Stimulated activated CD4-positive, alpha-beta T cell treated with anti-CD3 and anti-CD28 coated beads, Interleukin-15, amount 100 ng/mL, for 24 hours (primary cell): Measurements from ENCODE around the gene CD34.

Experiments used
- DNase-seq: peaks from one replicate; pipeline ENCODE4 v3.0.0-alpha.2; 2020

CD34 gene

GRCh38 chr1:207851696-207852095 lies 59.2 kb downstream of the CD34 start:
- no peak for DNase-seq

- DNase-seq = no peak
Observed at GRCh38 chr1:207850621-207851407, 60.1 kb downstream of the CD34 start.

GRCh38 chr1:207849646-207850045 lies 61.3 kb downstream of the CD34 start:
- DNase-seq = no peak

DNA sequence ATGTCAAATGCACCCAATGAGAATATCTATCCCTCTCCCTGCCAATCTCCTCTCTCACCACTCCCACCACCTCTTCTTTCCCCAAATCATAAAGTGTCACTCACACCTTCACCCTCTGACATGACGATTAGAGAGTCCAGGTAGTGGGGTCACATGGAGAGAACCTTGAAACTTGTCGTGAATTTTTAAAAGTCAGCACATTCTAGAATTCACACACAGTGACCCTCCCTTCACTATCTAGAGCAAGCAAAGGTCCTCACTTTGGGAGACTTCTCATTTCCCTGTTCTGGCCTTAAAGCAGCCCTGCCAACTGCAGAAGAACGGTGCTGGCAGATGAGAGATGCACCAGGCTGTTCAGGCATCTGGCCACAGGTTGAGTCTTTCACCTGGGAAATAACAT lies 61.9 kb downstream of the CD34 start:
- DNase-seq = no peak

DNA sequence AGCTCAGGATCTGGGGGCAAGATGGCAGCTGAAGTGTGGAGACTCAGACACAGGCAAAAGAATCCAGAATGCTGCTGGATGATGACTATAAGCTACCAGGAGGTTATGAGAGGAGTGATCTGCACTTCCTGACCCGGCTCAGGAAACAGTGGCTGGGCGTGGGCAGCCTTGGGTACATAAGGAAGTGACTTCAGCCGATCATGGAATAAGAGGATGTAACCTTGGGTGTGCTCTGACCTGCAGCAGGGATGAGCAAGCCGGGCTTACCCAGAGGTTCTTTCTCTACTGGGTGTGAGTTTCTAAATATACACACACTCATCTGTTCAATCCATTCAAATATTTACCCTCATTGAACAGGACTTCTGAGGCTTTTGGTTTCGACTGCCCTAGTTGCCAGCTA lies 62.7 kb downstream of the CD34 start:
- peak; percentile 75 for DNase-seq

- DNase-seq = no peak
Observed at GRCh38 chr1:207847116-207847515, 63.8 kb downstream of the CD34 start.

DNA sequence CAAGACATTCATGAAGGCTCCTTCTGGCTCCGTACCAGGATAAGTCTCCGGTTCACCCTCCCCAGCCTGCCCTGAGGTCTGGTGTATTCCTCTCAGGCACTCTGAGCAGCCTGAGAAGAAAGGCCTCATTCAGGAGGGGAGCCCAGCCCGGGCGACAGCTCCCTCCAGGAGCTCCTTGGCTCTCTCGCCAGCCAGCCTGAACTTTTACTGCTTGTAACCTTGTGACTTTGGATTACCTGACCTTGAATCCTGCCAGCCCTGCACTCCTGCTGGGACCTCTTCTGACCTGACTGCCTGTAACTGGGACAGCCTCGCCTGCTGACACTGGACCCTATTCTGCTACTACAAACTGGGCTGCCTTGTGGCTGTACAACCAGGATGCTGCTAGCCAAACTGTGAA lies 65.8 kb downstream of the CD34 start:
- no peak for DNase-seq

- DNase-seq = no peak
Observed at GRCh38 chr1:207844371-207844770, 66.6 kb downstream of the CD34 start.

DNA sequence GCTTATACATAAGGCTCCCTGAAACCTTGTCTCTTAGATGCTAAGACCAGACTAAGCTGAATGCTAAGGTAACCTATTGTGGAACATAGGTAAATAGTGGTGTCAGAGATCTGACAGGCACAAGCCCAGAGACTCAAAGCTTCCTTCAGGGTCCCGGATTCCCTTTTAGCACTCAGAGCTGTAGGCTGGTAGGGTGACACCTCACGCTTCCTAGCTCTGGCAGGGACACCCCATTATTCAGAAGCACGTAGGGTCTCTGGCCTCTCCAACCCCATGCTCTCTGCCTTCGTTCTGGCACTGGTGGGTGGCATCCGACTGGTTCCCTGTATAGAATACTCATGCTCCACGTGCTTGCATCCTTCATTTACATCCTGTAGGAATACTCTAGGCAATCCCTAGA lies 68.4 kb downstream of the CD34 start:
- DNase-seq = no peak

GRCh38 chr1:207841901-207842300 lies 69.0 kb downstream of the CD34 start:
- DNase-seq = no peak

DNA sequence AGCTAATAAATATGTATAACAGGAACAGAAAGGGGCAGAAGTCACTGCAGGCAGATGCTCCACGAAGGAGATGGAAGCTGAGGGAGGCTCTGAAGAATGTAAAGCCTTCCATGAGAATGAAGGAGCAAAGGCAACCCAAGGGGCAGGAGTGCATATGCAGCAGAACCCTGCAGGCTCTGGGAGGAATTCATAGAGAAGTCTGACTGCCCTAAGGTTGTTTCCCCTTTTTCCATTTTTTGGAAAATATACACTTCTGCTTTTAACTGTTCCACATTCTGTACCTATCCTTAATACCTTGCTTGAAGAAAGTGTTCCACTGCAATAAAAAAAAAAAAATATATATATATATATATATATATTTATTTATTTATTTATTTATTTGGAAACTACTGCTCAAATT lies 69.6 kb downstream of the CD34 start:
- DNase-seq = no peak

DNA sequence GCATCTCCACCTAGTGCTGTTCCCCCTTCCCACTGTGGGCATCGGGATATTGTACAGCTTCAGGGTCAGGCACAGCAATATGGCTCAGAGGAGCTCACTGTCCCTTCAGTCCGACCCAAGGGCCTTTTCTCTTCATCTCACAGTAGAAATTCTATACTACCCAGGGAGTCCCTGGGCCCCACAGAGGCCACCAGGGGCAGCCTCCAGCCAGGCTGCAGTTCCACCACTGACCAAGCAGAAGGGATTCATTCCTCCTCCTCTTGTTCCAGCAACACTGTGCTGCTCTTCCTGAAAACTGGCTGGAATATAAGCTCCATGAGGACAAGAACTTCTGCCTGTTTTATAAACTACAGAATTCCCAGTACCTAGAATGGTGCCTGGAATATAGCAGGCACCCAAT lies 70.5 kb downstream of the CD34 start:
- DNase-seq = no peak

GRCh38 chr1:207839083-207839413 lies 71.9 kb downstream of the CD34 start:
- no peak for DNase-seq

DNA sequence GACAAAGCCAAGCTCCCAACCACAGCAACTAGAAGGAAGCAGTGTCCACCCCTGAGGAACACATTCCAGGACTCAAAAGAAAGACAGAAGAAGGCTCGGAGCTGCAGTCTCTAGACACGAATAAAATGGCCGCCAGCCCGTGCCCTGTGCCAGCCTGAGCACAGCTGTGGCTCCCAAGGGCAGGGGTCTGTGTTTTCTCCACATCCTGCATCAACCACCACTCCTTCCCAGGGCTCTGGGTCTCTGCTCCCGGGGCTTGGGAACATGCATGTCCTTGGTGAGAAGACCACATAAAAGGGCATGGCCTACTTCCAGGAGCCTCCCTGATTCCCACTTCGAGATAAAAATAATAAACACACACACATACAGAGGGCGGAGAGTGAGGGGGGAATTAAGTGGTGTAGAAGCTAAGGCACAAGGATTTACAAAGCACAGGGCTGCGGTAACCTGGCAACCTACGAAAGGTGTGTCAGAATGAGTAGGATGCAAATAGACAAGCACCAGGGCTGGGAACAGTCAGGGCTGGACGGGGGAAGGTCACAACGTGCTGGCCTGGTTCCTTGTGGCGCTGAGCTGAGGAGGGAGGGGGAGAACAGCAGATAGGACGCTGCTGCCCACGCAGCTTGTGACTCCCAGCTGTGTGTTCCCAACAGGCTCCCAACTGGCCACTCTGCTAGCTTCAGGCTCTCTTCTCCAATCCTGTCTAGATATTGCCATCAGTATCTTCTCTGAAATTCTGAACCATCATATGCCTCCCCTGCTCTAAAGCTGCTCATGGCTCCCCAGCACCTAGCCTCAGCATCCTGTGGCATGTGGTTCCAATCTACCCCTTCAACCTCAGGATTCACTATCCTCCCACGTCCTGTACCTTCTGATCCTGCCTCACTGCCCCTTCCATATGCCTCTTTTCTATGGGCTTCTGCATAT lies 72.5 kb downstream of the CD34 start:
- no peak for DNase-seq

DNA sequence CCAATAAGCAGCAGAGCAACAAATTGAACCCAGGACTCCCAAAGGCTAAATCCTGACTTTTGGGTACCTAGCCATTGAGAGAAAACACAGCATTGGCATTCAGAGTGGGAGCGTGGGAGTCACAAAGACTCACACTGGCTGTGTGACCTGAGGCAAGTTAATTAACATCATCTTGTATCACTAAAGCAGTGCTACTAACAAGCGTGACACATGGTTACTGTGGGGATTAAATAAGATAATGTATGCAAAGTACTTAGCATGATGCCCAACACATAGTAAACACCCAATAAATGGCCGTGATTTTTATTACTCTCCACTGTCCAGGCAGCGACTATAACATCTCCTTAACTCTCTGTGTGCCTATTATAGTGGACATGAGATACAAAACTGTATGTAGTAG lies 73.3 kb downstream of the CD34 start:
- no peak for DNase-seq

GRCh38 chr1:207836591-207837347 lies 74.2 kb downstream of the CD34 start:
- DNase-seq = no peak

DNA sequence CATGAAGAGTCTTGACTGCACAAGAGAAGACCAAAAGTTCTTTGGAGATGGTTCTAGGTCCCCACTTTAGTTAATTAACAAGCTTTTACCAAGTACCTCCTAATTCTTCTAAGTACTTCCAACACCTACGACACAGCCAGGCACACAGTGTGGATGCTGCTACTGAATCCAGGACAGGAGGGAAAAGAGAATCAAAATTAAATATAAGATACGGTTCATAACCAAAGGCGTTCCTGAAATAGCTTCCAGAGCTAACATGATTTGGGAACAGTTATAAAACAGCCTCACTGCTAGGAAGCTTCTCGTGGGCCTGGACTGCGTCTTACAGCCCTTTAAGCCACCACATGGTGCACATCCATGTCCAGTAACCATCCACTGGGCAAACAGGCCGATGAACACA lies 75.0 kb downstream of the CD34 start:
- no peak for DNase-seq

- DNase-seq = no peak
Observed at GRCh38 chr1:207833956-207834660, 76.8 kb downstream of the CD34 start.

GRCh38 chr1:207833381-207833780 lies 77.5 kb downstream of the CD34 start:
- no peak for DNase-seq

DNA sequence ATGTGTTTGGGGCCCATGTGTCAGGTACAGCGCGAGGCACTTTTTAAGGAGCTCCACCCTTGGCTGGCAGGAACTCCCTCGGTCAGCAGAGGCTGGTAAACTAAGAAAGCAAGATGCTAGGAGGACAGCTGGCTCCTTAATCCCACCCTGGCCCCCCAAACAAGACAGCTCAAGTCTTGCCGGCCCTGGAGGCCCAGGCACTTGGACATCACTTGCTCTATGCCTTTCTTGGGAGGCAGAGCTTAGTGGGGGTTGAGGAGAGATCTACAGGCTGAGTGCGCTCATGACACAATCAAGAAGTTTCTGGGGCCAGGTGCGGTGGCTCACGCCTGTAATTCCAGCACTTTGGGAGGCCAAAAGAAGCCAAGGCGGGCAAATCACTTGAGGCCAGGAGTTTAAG lies 78.1 kb downstream of the CD34 start:
- no peak for DNase-seq

GRCh38 chr1:207831517-207832327 lies 79.2 kb downstream of the CD34 start:
- DNase-seq = peak; percentile 68
